MM.1S (cell line): Measurements from ENCODE around the gene LGALS8.

Source experiments
- CTCF ChIP-seq: fragments of 300-600 bp; sonication (generic); IDR thresholded peaks from 2 replicates; pipeline ENCODE4 v1.5.1; 2016; ENCODE audit warnings: antibody characterized with exemption, low read length, mixed read lengths
- EZH2 ChIP-seq: fragments of 300-600 bp; sonication (generic); optimal IDR thresholded peaks from 2 replicates; pipeline ENCODE3; 2017; ENCODE audit warnings: low read depth, mild to moderate bottlenecking, antibody characterized with exemption, low read length, mixed read lengths
- EZH2phosphoT487 ChIP-seq: fragments of 300-600 bp; sonication (generic); IDR thresholded peaks from 2 replicates; pipeline ENCODE4 v1.6.1; 2018; ENCODE audit warnings: antibody characterized with exemption, low read length

GRCh38 chr1:236541710-236542109, 17.9 kb downstream of the LGALS8 start:
- TF ChIP-seq CTCF (no peak), EZH2 (no peak), EZH2phosphoT487 (no peak)
